Activated CD8-positive, alpha-beta T cell treated with anti-CD3 and anti-CD28 coated beads for 36 hours (primary cell): ENCODE results near the gene HTR3B. TPM values are rescaled to one million over a fixed set of nuclear protein-coding genes. Genes with fewer than 3 reads are reported as not detected.
"Not testable (repeated sequence)": the region's sequence is repeated elsewhere in the genome, so short reads cannot be mapped to it uniquely, and the experiment has no call there.

Experiments used
- ATAC-seq: fragments of 200-7000 bp; cut with Tn5 transposase; one replicate; pipeline ENCODE4 v1.10.0; 2021; ENCODE audit warnings: mild to moderate bottlenecking, moderate library complexity
- CTCF ChIA-PET: fragments of 350-600 bp; sonication (Branson Sonifier 250); formaldehyde crosslinking; loops from one replicate; lab custom pipeline; 2021; ENCODE audit warnings: antibody characterized with exemption; lab: Charles Lee
- POLR2A ChIA-PET: fragments of 350-600 bp; sonication (Branson Sonifier 250); formaldehyde crosslinking; loops from one replicate; lab custom pipeline; 2021; ENCODE audit warnings: antibody characterized with exemption; lab: Charles Lee
- DNase-seq: peaks from one replicate; pipeline ENCODE4 v3.0.0-alpha.2; 2020
- H3K27ac Mint-ChIP-seq: one replicate; pipeline ENCODE4 v1.8.0; 2021; ENCODE audit warnings: mild to moderate bottlenecking, mixed read lengths
- H3K27me3 Mint-ChIP-seq: one replicate; pipeline ENCODE4 v1.8.0; 2021; ENCODE audit warnings: mixed read lengths
- H3K36me3 Mint-ChIP-seq: one replicate; pipeline ENCODE4 v1.8.0; 2021; ENCODE audit warnings: low read depth, mixed read lengths
- H3K4me1 Mint-ChIP-seq: one replicate; pipeline ENCODE4 v1.8.0; 2021; ENCODE audit warnings: low read depth, mixed read lengths
- H3K4me3 Mint-ChIP-seq: one replicate; pipeline ENCODE4 v1.8.0; 2021; ENCODE audit warnings: mild to moderate bottlenecking, moderate library complexity, mixed read lengths
- H3K9me3 Mint-ChIP-seq: one replicate; pipeline ENCODE4 v1.8.0; 2021; ENCODE audit warnings: mixed read lengths
- intact Hi-C: fragments of 100-400 bp; cut with micrococcal nuclease; formaldehyde crosslinking; loops from one replicate; pipeline ENCODE4 v1.10.0; 2022
- total RNA-seq, 2 experiments: library from RNA; stranded (reverse); gene quantifications; one replicate each; pipeline ENCODE4 v1.2.3, GENCODE V29; 2021
- TF ChIP-seq, protein P1 (sequence below): fragments of 200-600 bp; IDR thresholded peaks from one replicate; pipeline ENCODE4 v1.8.0; 2022; ENCODE audit warnings: antibody characterized with exemption, mild to moderate bottlenecking

Gene HTR3B
- total RNA-seq, 2 experiments from 2014 or later: not detected

DNA sequence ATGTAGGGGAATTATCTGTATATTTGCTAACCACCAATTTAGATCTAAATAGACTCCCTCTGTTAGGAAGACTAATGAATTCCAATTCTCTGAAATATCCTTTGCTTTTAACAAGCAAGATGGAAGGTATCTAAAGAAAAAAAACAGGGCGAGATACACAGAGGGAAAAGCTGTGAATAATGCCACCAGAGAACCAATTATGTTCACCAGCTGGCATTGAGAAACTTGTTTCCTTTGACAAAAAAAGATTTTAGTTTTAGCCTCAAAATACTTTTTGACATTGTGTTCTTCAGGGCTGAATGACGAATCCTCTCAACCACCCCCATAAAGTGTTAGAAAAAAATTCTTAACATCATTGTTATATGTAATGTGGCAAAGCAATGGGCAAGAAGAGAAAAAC is 19.0 kb downstream of the HTR3B start:
- no peak for ATAC-seq
- ChIA-PET CTCF (interaction anchor here (1.1 kb wide), 1 partner anchor 338 kb away, joined by 3 read pairs; no protein-coding TSS in a partner anchor), POLR2A (no interaction called here)
- TF ChIP-seq, protein P1, sequence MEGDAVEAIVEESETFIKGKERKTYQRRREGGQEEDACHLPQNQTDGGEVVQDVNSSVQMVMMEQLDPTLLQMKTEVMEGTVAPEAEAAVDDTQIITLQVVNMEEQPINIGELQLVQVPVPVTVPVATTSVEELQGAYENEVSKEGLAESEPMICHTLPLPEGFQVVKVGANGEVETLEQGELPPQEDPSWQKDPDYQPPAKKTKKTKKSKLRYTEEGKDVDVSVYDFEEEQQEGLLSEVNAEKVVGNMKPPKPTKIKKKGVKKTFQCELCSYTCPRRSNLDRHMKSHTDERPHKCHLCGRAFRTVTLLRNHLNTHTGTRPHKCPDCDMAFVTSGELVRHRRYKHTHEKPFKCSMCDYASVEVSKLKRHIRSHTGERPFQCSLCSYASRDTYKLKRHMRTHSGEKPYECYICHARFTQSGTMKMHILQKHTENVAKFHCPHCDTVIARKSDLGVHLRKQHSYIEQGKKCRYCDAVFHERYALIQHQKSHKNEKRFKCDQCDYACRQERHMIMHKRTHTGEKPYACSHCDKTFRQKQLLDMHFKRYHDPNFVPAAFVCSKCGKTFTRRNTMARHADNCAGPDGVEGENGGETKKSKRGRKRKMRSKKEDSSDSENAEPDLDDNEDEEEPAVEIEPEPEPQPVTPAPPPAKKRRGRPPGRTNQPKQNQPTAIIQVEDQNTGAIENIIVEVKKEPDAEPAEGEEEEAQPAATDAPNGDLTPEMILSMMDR: no peak
- Mint-ChIP-seq H3K9me3 (no peaks in the 10 kb centered on the region), H3K4me3 (no peak overlapping the region), H3K4me1 (no peaks in the 10 kb centered on the region), H3K36me3 (no peaks in the 10 kb centered on the region), H3K27me3 (peaks cover 9% of the 10 kb centered on the region), H3K27ac (no peak overlapping the region)
- intact Hi-C loops: no loop called here
- DNase-seq: no peak

DNA sequence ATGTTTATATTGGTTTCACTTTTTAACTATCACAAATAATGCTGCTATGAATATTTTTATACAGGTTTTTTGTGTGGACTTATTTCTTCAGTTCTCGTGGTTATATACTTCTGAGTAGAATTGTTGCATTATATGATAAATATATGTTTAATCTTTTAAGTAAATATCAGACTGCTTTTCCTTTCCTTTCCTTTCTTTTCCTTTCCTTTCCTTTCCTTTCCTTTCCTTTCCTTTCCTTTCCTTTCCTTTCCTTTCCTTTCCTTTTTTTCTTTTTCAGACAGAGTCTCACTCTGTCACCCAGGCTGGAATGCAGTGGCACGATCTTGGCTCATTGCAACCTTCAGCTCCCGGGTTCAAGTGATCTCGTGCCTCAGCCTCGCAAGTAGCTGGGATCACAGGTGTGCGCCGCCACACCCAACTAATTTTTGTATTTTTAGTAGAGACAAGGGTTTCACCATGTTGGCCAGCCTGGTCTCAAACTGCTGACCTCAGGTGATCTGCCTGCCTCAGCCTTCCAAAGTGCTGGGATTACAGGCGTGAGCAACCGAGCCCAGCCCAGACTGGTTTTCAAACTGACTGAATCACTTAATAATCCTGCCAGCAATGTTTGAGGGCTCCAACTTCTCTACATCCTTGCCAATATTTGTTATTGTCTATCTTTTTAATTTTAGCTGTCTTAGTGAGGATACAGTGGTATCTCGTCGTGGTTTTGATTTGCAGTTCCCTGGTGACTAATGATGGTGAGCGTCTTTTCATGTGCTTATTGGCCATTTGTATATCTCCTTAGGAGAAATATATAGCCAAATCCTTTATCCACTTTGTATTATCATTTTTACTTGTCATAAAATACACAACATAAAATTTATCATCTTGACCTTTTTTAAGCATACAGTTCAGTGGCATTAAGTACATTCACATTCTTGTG is 21.9 kb downstream of the HTR3B start:
- intact Hi-C loops: no loop called here
- TF ChIP-seq, protein P1: no peak
- DNase-seq (no peak), ATAC-seq (no peak)
- Mint-ChIP-seq H3K9me3 (no peaks in the 10 kb centered on the region), H3K4me3 (no peak overlapping the region), H3K27ac (no peak overlapping the region), H3K4me1 (no peaks in the 10 kb centered on the region), H3K27me3 (peaks cover 6% of the 10 kb centered on the region), H3K36me3 (no peaks in the 10 kb centered on the region)
- CTCF ChIA-PET: no interaction called here
- POLR2A ChIA-PET: no interaction called here

DNA sequence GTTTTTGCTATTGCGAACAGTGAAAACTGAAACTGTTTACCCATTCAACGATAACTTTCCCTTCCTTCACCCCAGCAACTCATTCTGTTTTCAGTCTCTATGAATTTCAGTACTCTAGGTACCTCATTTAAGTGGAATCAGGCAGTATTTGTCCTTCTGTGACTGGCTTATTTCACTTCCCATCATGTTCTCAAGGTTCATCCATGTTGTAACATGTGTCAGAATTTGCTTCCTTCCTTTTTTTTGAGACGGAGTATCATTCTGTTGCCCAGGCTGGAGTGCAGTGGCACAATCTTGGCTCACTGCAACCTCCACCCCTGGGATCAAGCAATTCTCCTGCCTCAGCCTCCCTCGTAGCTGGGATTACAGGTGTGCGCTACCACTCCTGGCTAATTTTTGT is 23.7 kb downstream of the HTR3B start:
- ChIA-PET CTCF (no interaction called here), POLR2A (no interaction called here)
- intact Hi-C loops: no loop called here
- Mint-ChIP-seq H3K9me3 (no peaks in the 10 kb centered on the region), H3K27ac (no peak overlapping the region), H3K27me3 (peaks cover 6% of the 10 kb centered on the region), H3K4me1 (no peaks in the 10 kb centered on the region), H3K36me3 (no peaks in the 10 kb centered on the region), H3K4me3 (no peak overlapping the region)
- TF ChIP-seq, protein P1: no peak
- no peak for DNase-seq
- no peak for ATAC-seq

DNA sequence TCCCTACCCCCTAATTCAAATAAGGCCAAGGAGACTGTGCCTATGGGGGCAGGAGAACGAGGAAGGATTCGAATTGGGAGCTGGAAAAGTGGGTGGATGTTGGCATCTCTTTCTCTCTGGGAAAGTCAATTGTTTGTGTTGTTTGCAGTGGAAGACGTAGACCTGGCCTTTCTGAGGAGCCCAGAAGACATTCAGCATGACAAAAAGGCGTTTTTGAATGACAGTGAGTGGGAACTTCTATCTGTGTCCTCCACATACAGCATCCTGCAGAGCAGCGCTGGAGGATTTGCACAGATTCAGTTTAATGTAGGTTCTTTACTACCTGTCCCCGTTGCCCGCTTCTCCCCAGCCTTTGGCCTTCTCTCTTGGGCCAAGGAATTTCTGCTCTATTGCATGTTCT is 28.2 kb downstream of the HTR3B start:
- ATAC-seq (no peak), DNase-seq (no peak)
- TF ChIP-seq, protein P1: no peak
- intact Hi-C loops: no loop called here
- Mint-ChIP-seq H3K27ac (no peak overlapping the region), H3K9me3 (no peaks in the 10 kb centered on the region), H3K4me1 (no peaks in the 10 kb centered on the region), H3K27me3 (peaks cover 8% of the 10 kb centered on the region), H3K36me3 (no peaks in the 10 kb centered on the region), H3K4me3 (no peak overlapping the region)
- POLR2A ChIA-PET: no interaction called here
- CTCF ChIA-PET: no interaction called here

DNA sequence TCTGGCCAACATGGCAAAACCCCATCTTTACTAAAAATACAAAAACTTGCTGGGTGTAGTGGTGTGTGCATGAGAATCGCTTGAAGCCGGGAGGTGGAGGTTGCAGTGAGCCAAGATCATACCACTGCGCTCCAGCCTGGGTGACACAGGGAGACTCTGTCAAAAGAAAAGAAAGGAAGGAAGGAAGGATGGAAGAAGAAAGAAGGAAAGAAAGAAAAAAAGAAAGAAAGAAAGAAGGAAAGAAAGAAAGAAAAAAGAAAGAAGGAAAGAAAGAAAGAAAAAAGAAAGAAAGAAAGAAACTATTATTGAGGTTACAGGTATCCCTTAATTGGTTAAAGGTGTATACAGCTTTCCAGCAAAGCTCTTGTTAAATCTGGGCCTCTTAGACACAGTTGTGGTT is 29.6 kb downstream of the HTR3B start:
- POLR2A ChIA-PET, ATAC-seq, DNase-seq, H3K4me1 Mint-ChIP-seq, H3K9me3 Mint-ChIP-seq, intact Hi-C loops, H3K36me3 Mint-ChIP-seq, H3K4me3 Mint-ChIP-seq, H3K27ac Mint-ChIP-seq, CTCF ChIA-PET: not testable (repeated sequence)
- H3K27me3 Mint-ChIP-seq: peaks cover 11% of the 10 kb centered on the region
